Esophagus squamous epithelium (tissue), 5 donors: ENCODE results near the gene ASPHD2. TPM values are rescaled to one million over a fixed set of nuclear protein-coding genes. Genes with fewer than 3 reads are reported as not detected.
A peak's percentile ranks its signal among the peaks of the same experiment; 100 is the strongest.
"Not testable (repeated sequence)": the region's sequence is repeated elsewhere in the genome, so short reads cannot be mapped to it uniquely, and the experiment has no call there.

Experiments
- DNase-seq: peaks from one replicate; lab custom pipeline; 2025; lab: John Stamatoyannopoulos, UW
- H3K27ac ChIP-seq, 4 donors: fragments of 200-600 bp; sonication (generic); one replicate each; pipeline ENCODE4 v1.5.1; 2016 to 2019; ENCODE audit warnings: mild to moderate bottlenecking in 1 of 4
- H3K27me3 ChIP-seq, 4 donors: fragments of 200-600 bp; sonication (generic); 1 replicate in 3 of 4; 2 replicates in 1 of 4; pipeline versions ENCODE4 v1.5.1 to v1.6.0; 2017 to 2021; ENCODE audit warnings: antibody characterized with exemption in 1 of 4
- H3K36me3 ChIP-seq, 3 donors: fragments of 200-600 bp; sonication (generic); one replicate each; pipeline ENCODE4 v1.5.1; 2016 to 2019
- H3K4me1 ChIP-seq, 3 donors: fragments of 200-600 bp; sonication (generic); one replicate each; pipeline ENCODE4 v1.5.1; 2017 to 2019
- H3K4me3 ChIP-seq, 4 donors: fragments of 200-600 bp; sonication (generic); 1 replicate in 3 of 4; 2 replicates in 1 of 4; pipeline ENCODE4 v1.5.1; 2016 to 2019; ENCODE audit warnings: mild to moderate bottlenecking in 2 of 4, moderate library complexity in 1 of 4
- H3K9me3 ChIP-seq, 3 donors: fragments of 200-600 bp; sonication (generic); one replicate each; pipeline ENCODE4 v1.5.1; 2016 to 2019
- CTCF ChIP-seq, 6 experiments: fragments of 450-650 bp in 4 of 6; fragments of 200-600 bp in 2 of 6; sonication (generic) in 2 of 6; IDR thresholded peaks; one replicate each; pipeline ENCODE4 v1.5.1; 2016 to 2019; ENCODE audit warnings: antibody characterized with exemption in 6 of 6, mild to moderate bottlenecking in 4 of 6, moderate library complexity in 4 of 6
- POLR2A ChIP-seq, 4 donors: fragments of 450-650 bp; IDR thresholded peaks; one replicate each; pipeline ENCODE4 v1.6.1; 2017; ENCODE audit warnings: antibody characterized with exemption in 4 of 4, mild to moderate bottlenecking in 4 of 4, moderate library complexity in 3 of 4
- WGBS, 2 donors: methylation state at CpG; one replicate each; pipeline ENCODE4 v1.1.5; 2018; 5-methylcytosine and 5-hydroxymethylcytosine counted together
- intact Hi-C: fragments of 100-400 bp; cut with DNase I; formaldehyde crosslinking; loops from one replicate; pipeline ENCODE4 v1.15.0; 2022
- total RNA-seq, 4 donors: library from RNA; depleted of rRNA; stranded (reverse); fragments of >200 nt; gene quantifications; one replicate each; pipeline ENCODE4 v1.1.0, GENCODE V29; 2016
- donor health status: DM: yes; HTN: yes; CAD: no.

ASPHD2 gene
- total RNA-seq, 4 donors from 2014 or later: 1.3 to 2.1 (median 2.0) TPM

- H3K27me3 ChIP-seq: peaks cover 0 to 6% (median 0%) of the 10 kb centered on the region in 4 donors
- no peak overlapping the region for H3K4me3 ChIP-seq
- no peaks in the 10 kb centered on the region for H3K36me3 ChIP-seq
- WGBS, 2 donors: 90 to 91% methylated on average over 12 to 13 of the region's 14 CpGs
- no peak for TF ChIP-seq CTCF (IDR thresholded peaks at IDR 0.05)
- TF ChIP-seq POLR2A (IDR thresholded peaks at IDR 0.05): no peak
- H3K9me3 ChIP-seq: no peaks in the 10 kb centered on the region
- intact Hi-C loops: no loop called here
- H3K4me1 ChIP-seq: peaks cover 0 to 34% (median 4%) of the 10 kb centered on the region in 3 donors
- no peak for DNase-seq
- H3K27ac ChIP-seq: peak overlapping the region; percentile 30 to 75 (median 55)
These were observed 8.8 kb downstream of the ASPHD2 start for GRCh38 chr22:26437694-26438392.

GRCh38 chr22:26438776-26439175 lies 9.7 kb downstream of the ASPHD2 start:
- DNase-seq, H3K36me3 ChIP-seq, H3K27me3 ChIP-seq, H3K9me3 ChIP-seq, intact Hi-C loops, H3K4me3 ChIP-seq: not testable (repeated sequence)
- Histone ChIP-seq H3K4me1 (peaks cover 0 to 34% (median 4%) of the 10 kb centered on the region in 3 donors), H3K27ac (peak overlapping the region in 3 of 4 donors; percentile 55 to 70 (median 62))
- WGBS, 2 donors: 22 to 37% methylated on average over 3 of the region's 3 CpGs

GRCh38 chr22:26439559-26439958 lies 10.5 kb downstream of the ASPHD2 start:
- Histone ChIP-seq H3K27me3 (no peaks in the 10 kb centered on the region), H3K9me3 (no peaks in the 10 kb centered on the region), H3K4me3 (no peak overlapping the region), H3K36me3 (no peaks in the 10 kb centered on the region), H3K27ac (peak overlapping the region in 2 of 4 donors; percentile 62 to 70), H3K4me1 (peaks cover 0 to 34% (median 4%) of the 10 kb centered on the region in 3 donors)
- intact Hi-C loops: no loop called here
- TF ChIP-seq POLR2A (IDR thresholded peaks at IDR 0.05): no peak
- no peak for TF ChIP-seq CTCF (IDR thresholded peaks at IDR 0.05)
- WGBS, 2 donors: 57 to 92% methylated on average over 2 to 3 of the region's 3 CpGs
- no peak for DNase-seq

GRCh38 chr22:26442086-26442756 lies 13.2 kb downstream of the ASPHD2 start:
- Histone ChIP-seq H3K9me3 (no peaks in the 10 kb centered on the region), H3K27ac (no peak overlapping the region), H3K4me1 (peaks cover 0 to 23% (median 4%) of the 10 kb centered on the region in 3 donors), H3K36me3 (no peaks in the 10 kb centered on the region), H3K27me3 (no peaks in the 10 kb centered on the region), H3K4me3 (no peak overlapping the region)
- intact Hi-C loops: no loop called here
- WGBS, 2 donors: 81 to 91% methylated on average over 4 of the region's 4 CpGs
- DNase-seq: no peak
- no peak for TF ChIP-seq CTCF (IDR thresholded peaks at IDR 0.05)
- no peak for TF ChIP-seq POLR2A (IDR thresholded peaks at IDR 0.05)

GRCh38 chr22:26443901-26444690 lies 15.0 kb downstream of the ASPHD2 start:
- no peak for DNase-seq
- 87 to 91% methylated on average over 11 to 15 of the region's 16 CpGs for WGBS, 2 donors
- H3K4me3 ChIP-seq: no peak overlapping the region
- peaks cover 0 to 14% (median 2%) of the 10 kb centered on the region in 3 donors for H3K4me1 ChIP-seq
- H3K27ac ChIP-seq: no peak overlapping the region
- H3K36me3 ChIP-seq: no peaks in the 10 kb centered on the region
- intact Hi-C loops: no loop called here
- TF ChIP-seq CTCF (IDR thresholded peaks at IDR 0.05) (no peak), POLR2A (IDR thresholded peaks at IDR 0.05) (no peak)
- H3K27me3 ChIP-seq: no peaks in the 10 kb centered on the region
- H3K9me3 ChIP-seq: no peaks in the 10 kb centered on the region
